ENCODE data around the gene MOB1B. TPM values are rescaled to one million over a fixed set of nuclear protein-coding genes. Genes with fewer than 3 reads are reported as not detected.
A peak's percentile ranks its signal among the peaks of the same experiment; 100 is the strongest.

The MOB1B gene
- total RNA-seq, 1 donor from 2014 or later, result 30.6 TPM

DNA sequence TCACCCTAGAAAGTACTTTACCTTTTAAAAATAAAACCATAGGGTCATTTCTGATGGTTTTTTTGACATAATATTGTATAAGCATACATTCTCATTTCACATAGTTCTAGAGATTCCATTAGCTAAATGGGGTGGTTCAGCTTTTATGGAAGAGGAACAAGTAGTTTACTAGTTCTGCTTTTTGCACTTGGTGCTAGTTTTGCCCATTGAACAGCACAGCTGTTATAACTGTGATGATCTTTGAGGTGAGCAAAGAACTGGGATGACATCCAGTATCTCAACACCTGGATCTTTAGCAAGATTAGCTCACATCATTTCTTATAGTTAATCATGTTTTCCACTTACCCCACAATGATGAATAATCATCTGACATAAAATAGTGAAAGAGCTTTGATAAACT, 40.9 kb downstream of the MOB1B start:
- peaks cover 22% of the 10 kb centered on the region for H3K9me3 Mint-ChIP-seq
- H3K27me3 ChIP-seq, result no peaks in the 10 kb centered on the region

GRCh38 chr4:70945046-70945445, 42.9 kb downstream of the MOB1B start:
- H3K4me3 Mint-ChIP-seq, result no peak overlapping the region
- Histone ChIP-seq H3K4me1 (peaks cover 6% of the 10 kb centered on the region), H3K9me3 (ENCODE audit: low read depth) (no peaks in the 10 kb centered on the region), H3K9ac (no peak overlapping the region), H3K27ac (no peak overlapping the region), H3K36me3 (no peaks in the 10 kb centered on the region), H3K79me2 (ENCODE audit: low read depth) (peaks cover 91% of the 10 kb centered on the region), H3K27me3 (no peaks in the 10 kb centered on the region), H3K4me3 (no peak overlapping the region), H3K4me2 (no peak overlapping the region), H2AFZ (replicated peaks) (no peak overlapping the region), H3F3A (ENCODE audit: low read depth) (no peaks in the 10 kb centered on the region), H4K20me1 (ENCODE audit: low read depth) (peaks cover 30% of the 10 kb centered on the region)
- no peak for DNase-seq (ENCODE audit: low spot score)
- no peak overlapping the region for H3K27ac Mint-ChIP-seq
- peaks cover 36% of the 10 kb centered on the region for H3K36me3 Mint-ChIP-seq
- no peaks in the 10 kb centered on the region for H3K4me1 Mint-ChIP-seq
- no peak for TF ChIP-seq EZH2phosphoT487 (IDR thresholded peaks at IDR 0.05)
- no peak for TF ChIP-seq EZH2 (IDR thresholded peaks at IDR 0.05)
- TF ChIP-seq, protein P1, sequence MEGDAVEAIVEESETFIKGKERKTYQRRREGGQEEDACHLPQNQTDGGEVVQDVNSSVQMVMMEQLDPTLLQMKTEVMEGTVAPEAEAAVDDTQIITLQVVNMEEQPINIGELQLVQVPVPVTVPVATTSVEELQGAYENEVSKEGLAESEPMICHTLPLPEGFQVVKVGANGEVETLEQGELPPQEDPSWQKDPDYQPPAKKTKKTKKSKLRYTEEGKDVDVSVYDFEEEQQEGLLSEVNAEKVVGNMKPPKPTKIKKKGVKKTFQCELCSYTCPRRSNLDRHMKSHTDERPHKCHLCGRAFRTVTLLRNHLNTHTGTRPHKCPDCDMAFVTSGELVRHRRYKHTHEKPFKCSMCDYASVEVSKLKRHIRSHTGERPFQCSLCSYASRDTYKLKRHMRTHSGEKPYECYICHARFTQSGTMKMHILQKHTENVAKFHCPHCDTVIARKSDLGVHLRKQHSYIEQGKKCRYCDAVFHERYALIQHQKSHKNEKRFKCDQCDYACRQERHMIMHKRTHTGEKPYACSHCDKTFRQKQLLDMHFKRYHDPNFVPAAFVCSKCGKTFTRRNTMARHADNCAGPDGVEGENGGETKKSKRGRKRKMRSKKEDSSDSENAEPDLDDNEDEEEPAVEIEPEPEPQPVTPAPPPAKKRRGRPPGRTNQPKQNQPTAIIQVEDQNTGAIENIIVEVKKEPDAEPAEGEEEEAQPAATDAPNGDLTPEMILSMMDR (IDR thresholded peaks at IDR 0.05), result no peak
- H3K9me3 Mint-ChIP-seq, result peaks cover 16% of the 10 kb centered on the region
- peaks cover 5% of the 10 kb centered on the region for H3K27me3 Mint-ChIP-seq (ENCODE audit: insufficient read depth, low read depth)

More for the DNA sequence above, 40.9 kb downstream of the MOB1B start:
- Mint-ChIP-seq H3K27me3 (ENCODE audit: insufficient read depth, low read depth) (peaks cover 5% of the 10 kb centered on the region), H3K4me1 (no peaks in the 10 kb centered on the region), H3K4me3 (no peak overlapping the region), H3K27ac (no peak overlapping the region), H3K36me3 (peaks cover 34% of the 10 kb centered on the region)
- no peaks in the 10 kb centered on the region for H3F3A ChIP-seq (ENCODE audit: low read depth)
- H3K4me2 ChIP-seq, result no peak overlapping the region
- no peak for DNase-seq (ENCODE audit: low spot score)
- H3K79me2 ChIP-seq (ENCODE audit: low read depth), result peaks cover 90% of the 10 kb centered on the region
- no peak for TF ChIP-seq EZH2 (IDR thresholded peaks at IDR 0.05)
- TF ChIP-seq, protein P1 (IDR thresholded peaks at IDR 0.05), result no peak
- TF ChIP-seq EZH2phosphoT487 (IDR thresholded peaks at IDR 0.05), result no peak
- H3K4me3 ChIP-seq, result no peak overlapping the region
- peaks cover 17% of the 10 kb centered on the region for H4K20me1 ChIP-seq (ENCODE audit: low read depth)
- peaks cover 6% of the 10 kb centered on the region for H3K4me1 ChIP-seq
- no peaks in the 10 kb centered on the region for H3K9me3 ChIP-seq (ENCODE audit: low read depth)
- no peak overlapping the region for H2AFZ ChIP-seq (replicated peaks)
- H3K36me3 ChIP-seq, result no peaks in the 10 kb centered on the region
- no peak overlapping the region for H3K9ac ChIP-seq
- no peak overlapping the region for H3K27ac ChIP-seq

- peaks cover 4% of the 10 kb centered on the region for H3K27me3 Mint-ChIP-seq (ENCODE audit: insufficient read depth, low read depth)
- H3K9ac ChIP-seq, result no peak overlapping the region
- H3K4me1 ChIP-seq, result peaks cover 6% of the 10 kb centered on the region
- no peak overlapping the region for H3K27ac Mint-ChIP-seq
- H3K36me3 Mint-ChIP-seq, result peaks cover 33% of the 10 kb centered on the region
- no peaks in the 10 kb centered on the region for H3K4me1 Mint-ChIP-seq
- H3F3A ChIP-seq (ENCODE audit: low read depth), result no peaks in the 10 kb centered on the region
- peaks cover 15% of the 10 kb centered on the region for H3K9me3 Mint-ChIP-seq
- no peaks in the 10 kb centered on the region for H3K9me3 ChIP-seq (ENCODE audit: low read depth)
- no peak for DNase-seq (ENCODE audit: low spot score)
- no peaks in the 10 kb centered on the region for H3K36me3 ChIP-seq
- H3K27ac ChIP-seq, result no peak overlapping the region
- TF ChIP-seq, protein P1 (IDR thresholded peaks at IDR 0.05), result no peak
- TF ChIP-seq EZH2 (IDR thresholded peaks at IDR 0.05) (no peak), EZH2phosphoT487 (IDR thresholded peaks at IDR 0.05) (no peak)
- peak overlapping the region; percentile 14 for H3K4me2 ChIP-seq
- no peaks in the 10 kb centered on the region for H3K27me3 ChIP-seq
- no peak overlapping the region for H3K4me3 Mint-ChIP-seq
- H2AFZ ChIP-seq (replicated peaks), result no peak overlapping the region
- H4K20me1 ChIP-seq (ENCODE audit: low read depth), result peaks cover 30% of the 10 kb centered on the region
- peaks cover 91% of the 10 kb centered on the region for H3K79me2 ChIP-seq (ENCODE audit: low read depth)
- no peak overlapping the region for H3K4me3 ChIP-seq
Measured at GRCh38 chr4:70945452-70946055, 43.4 kb downstream of the MOB1B start.
